Sigmoid colon (tissue), 7 donors: Measurements from ENCODE around the gene ZNF451. TPM values are rescaled to one million over a fixed set of nuclear protein-coding genes. Genes with fewer than 3 reads are reported as not detected.
A peak's percentile ranks its signal among the peaks of the same experiment; 100 is the strongest.

Source experiments
- DNase-seq: peaks from one replicate; pipeline ENCODE4 v3.0.0-alpha.2; 2019
- H3K27ac ChIP-seq, 4 donors: fragments of 200-600 bp; sonication (generic); one replicate each; pipeline ENCODE4 v1.5.1; 2016 to 2019; ENCODE audit warnings: mild to moderate bottlenecking in 1 of 4
- H3K27me3 ChIP-seq, 3 donors: fragments of 200-600 bp; sonication (generic); one replicate each; pipeline ENCODE4 v1.5.1; 2019; ENCODE audit warnings: mild to moderate bottlenecking in 1 of 3
- H3K36me3 ChIP-seq, 4 donors: fragments of 200-600 bp; sonication (generic); one replicate each; pipeline ENCODE4 v1.5.1; 2016 to 2019
- H3K4me1 ChIP-seq, 4 donors: fragments of 200-600 bp; sonication (generic); one replicate each; pipeline ENCODE4 v1.5.1; 2017 to 2019
- H3K4me3 ChIP-seq, 4 donors: fragments of 200-600 bp; sonication (generic); one replicate each; pipeline ENCODE4 v1.5.1; 2017 to 2019; ENCODE audit warnings: mild to moderate bottlenecking in 2 of 4, moderate library complexity in 1 of 4
- H3K9me3 ChIP-seq, 4 donors: fragments of 200-600 bp in 3 of 4; sonication (generic) in 3 of 4; one replicate each; pipeline versions ENCODE4 v1.5.1 to v1.6.1; 2013 to 2019
- EP300 ChIP-seq, 4 donors: sonication (generic); formaldehyde crosslinking; IDR thresholded peaks; one replicate each; pipeline ENCODE4 v1.6.1; 2017; ENCODE audit warnings: antibody characterized with exemption in 4 of 4
- POLR2A ChIP-seq, 2 donors: fragments of 450-650 bp; IDR thresholded peaks; one replicate each; pipeline ENCODE4 v1.6.1; 2016; ENCODE audit warnings: antibody characterized with exemption in 2 of 2, mild to moderate bottlenecking in 2 of 2, moderate library complexity in 2 of 2
- POLR2AphosphoS5 ChIP-seq, 4 donors: sonication (generic); formaldehyde crosslinking; IDR thresholded peaks; one replicate each; pipeline ENCODE4 v1.6.1; 2017; ENCODE audit warnings: antibody characterized with exemption in 4 of 4
- WGBS, 2 donors: extraction: QIAGEN DNeasy Blood & Tissue Kit; methylation state at CpG; one replicate each; pipeline ENCODE4 v1.1.7; 2013; 5-methylcytosine and 5-hydroxymethylcytosine counted together
- intact Hi-C: fragments of 100-400 bp; cut with DNase I; formaldehyde crosslinking; loops from one replicate; pipeline ENCODE4 v1.15.1; 2023
- polyA plus RNA-seq, 3 donors: library from polyadenylated mRNA; stranded (reverse); fragments of 200-250 nt; gene quantifications; one replicate each; pipeline ENCODE4 v1.2.3, GENCODE V29; 2013
- total RNA-seq, 4 donors: library from RNA; depleted of rRNA; stranded (reverse); fragments of >200 nt; gene quantifications; one replicate each; pipeline ENCODE4 v1.1.0, GENCODE V29; 2016
- TF ChIP-seq, protein P1 (sequence below), 4 experiments: fragments of 450-650 bp in 3 of 4; fragments of 200-600 bp in 1 of 4; IDR thresholded peaks; one replicate each; pipeline ENCODE4 v1.5.1; 2016 to 2019; ENCODE audit warnings: antibody characterized with exemption in 4 of 4, mild to moderate bottlenecking in 3 of 4, moderate library complexity in 2 of 4
- donor health status: healthy with polysubstance abuse.
- donor health status: Bipolar disorder and iron deficiency.
- donor health status: healthy.

ZNF451 gene
- total and polyA plus RNA-seq, 7 donors = 4.2 to 70.1 (median 56.6) TPM

- TF ChIP-seq POLR2AphosphoS5 (IDR thresholded peaks at IDR 0.05) (no peak), EP300 (IDR thresholded peaks at IDR 0.05) (no peak), POLR2A (IDR thresholded peaks at IDR 0.05) (no peak)
- TF ChIP-seq, protein P1, sequence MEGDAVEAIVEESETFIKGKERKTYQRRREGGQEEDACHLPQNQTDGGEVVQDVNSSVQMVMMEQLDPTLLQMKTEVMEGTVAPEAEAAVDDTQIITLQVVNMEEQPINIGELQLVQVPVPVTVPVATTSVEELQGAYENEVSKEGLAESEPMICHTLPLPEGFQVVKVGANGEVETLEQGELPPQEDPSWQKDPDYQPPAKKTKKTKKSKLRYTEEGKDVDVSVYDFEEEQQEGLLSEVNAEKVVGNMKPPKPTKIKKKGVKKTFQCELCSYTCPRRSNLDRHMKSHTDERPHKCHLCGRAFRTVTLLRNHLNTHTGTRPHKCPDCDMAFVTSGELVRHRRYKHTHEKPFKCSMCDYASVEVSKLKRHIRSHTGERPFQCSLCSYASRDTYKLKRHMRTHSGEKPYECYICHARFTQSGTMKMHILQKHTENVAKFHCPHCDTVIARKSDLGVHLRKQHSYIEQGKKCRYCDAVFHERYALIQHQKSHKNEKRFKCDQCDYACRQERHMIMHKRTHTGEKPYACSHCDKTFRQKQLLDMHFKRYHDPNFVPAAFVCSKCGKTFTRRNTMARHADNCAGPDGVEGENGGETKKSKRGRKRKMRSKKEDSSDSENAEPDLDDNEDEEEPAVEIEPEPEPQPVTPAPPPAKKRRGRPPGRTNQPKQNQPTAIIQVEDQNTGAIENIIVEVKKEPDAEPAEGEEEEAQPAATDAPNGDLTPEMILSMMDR (IDR thresholded peaks at IDR 0.05) = no peak
- no peak for DNase-seq
- Histone ChIP-seq H3K27me3 (no peaks in the 10 kb centered on the region), H3K9me3 (no peaks in the 10 kb centered on the region), H3K36me3 (peaks cover 0 to 20% (median 8%) of the 10 kb centered on the region in 4 donors), H3K27ac (no peak overlapping the region), H3K4me3 (no peak overlapping the region), H3K4me1 (peaks cover 0 to 62% (median 40%) of the 10 kb centered on the region in 4 donors)
- 96 to 98% methylated on average over 1 of the region's 1 CpG for WGBS, 2 donors
- intact Hi-C loops = loop anchor here (5.0 kb wide), 1 partner anchor 78 kb away; the partner anchor contains the start of gene BAG2
These were observed 4.7 kb downstream of the ZNF451 start for GRCh38 chr6:57094689-57095088.

DNA sequence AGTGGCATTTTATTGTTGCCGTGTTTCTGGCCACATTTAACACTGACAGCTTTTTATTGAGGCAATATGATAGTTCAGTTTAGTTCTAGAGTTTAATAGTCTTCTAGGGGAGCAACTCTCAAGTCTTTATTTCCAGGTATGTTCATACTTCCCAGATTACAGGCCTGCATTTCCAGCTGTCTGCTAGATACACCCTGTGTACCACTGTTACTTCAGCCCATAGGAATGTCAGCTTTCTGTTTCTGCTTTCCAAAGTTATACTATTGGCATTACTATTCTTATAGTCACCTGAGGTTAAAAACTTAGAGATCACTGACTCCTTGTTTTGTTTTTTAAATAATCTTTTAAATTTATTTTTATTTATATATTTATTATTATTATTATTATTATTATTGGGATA, 7.6 kb downstream of the ZNF451 start:
- WGBS, 2 donors = 44 to 68% methylated on average over 1 of the region's 1 CpG
- Histone ChIP-seq H3K9me3 (no peaks in the 10 kb centered on the region), H3K27ac (peak overlapping the region in 2 of 4 donors; percentile 30 to 43), H3K4me3 (no peak overlapping the region), H3K4me1 (peaks cover 0 to 49% (median 30%) of the 10 kb centered on the region in 4 donors), H3K36me3 (peaks cover 0 to 43% (median 30%) of the 10 kb centered on the region in 4 donors), H3K27me3 (no peaks in the 10 kb centered on the region)
- no peak for DNase-seq
- TF ChIP-seq EP300 (IDR thresholded peaks at IDR 0.05) = no peak
- TF ChIP-seq POLR2AphosphoS5 (IDR thresholded peaks at IDR 0.05) = no peak
- TF ChIP-seq, protein P1 (IDR thresholded peaks at IDR 0.05) = no peak
- no peak for TF ChIP-seq POLR2A (IDR thresholded peaks at IDR 0.05)
- intact Hi-C loops = no loop called here

DNA sequence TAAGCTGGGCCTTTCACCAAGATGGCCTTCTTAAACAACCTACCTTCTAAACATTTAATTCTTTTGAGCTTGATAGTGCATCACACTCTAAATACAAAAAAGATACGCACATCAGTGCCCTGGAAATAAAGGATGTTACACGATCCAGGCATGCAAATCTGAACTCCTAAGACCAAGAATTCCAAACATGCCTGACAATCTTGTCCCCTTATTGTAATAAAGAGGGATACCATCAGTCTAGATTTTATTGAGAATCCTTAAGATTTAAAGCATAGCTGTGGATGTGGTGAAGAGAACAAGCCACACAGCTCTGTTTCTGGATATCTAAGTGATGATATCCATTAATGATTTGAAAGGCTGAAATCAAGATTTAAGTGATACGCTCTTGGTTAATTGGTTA, 13.0 kb downstream of the ZNF451 start:
- peaks cover 0 to 53% (median 30%) of the 10 kb centered on the region in 4 donors for H3K36me3 ChIP-seq
- no peak overlapping the region for H3K4me3 ChIP-seq
- H3K9me3 ChIP-seq = no peaks in the 10 kb centered on the region
- H3K27me3 ChIP-seq = no peaks in the 10 kb centered on the region
- WGBS, 2 donors = 91 to 99% methylated on average over 3 of the region's 3 CpGs
- intact Hi-C loops = no loop called here
- no peak for TF ChIP-seq POLR2A (IDR thresholded peaks at IDR 0.05)
- TF ChIP-seq EP300 (IDR thresholded peaks at IDR 0.05) = no peak
- TF ChIP-seq, protein P1 (IDR thresholded peaks at IDR 0.05) = no peak
- TF ChIP-seq POLR2AphosphoS5 (IDR thresholded peaks at IDR 0.05) = no peak
- DNase-seq = no peak
- peaks cover 0 to 20% (median 3%) of the 10 kb centered on the region in 4 donors for H3K4me1 ChIP-seq
- no peak overlapping the region for H3K27ac ChIP-seq

- intact Hi-C loops = no loop called here
- no peaks in the 10 kb centered on the region for H3K27me3 ChIP-seq
- peaks cover 0 to 43% (median 25%) of the 10 kb centered on the region in 4 donors for H3K36me3 ChIP-seq
- no peak overlapping the region for H3K4me3 ChIP-seq
- no peak for DNase-seq
- TF ChIP-seq POLR2AphosphoS5 (IDR thresholded peaks at IDR 0.05) (no peak), EP300 (IDR thresholded peaks at IDR 0.05) (no peak), POLR2A (IDR thresholded peaks at IDR 0.05) (no peak)
- TF ChIP-seq, protein P1 (IDR thresholded peaks at IDR 0.05) = no peak
- H3K9me3 ChIP-seq = no peaks in the 10 kb centered on the region
- 61 to 86% methylated on average over 5 of the region's 5 CpGs for WGBS, 2 donors
- no peak overlapping the region for H3K27ac ChIP-seq
- H3K4me1 ChIP-seq = peaks cover 0 to 14% (median 0%) of the 10 kb centered on the region in 4 donors
These were observed 14.3 kb downstream of the ZNF451 start for GRCh38 chr6:57104336-57104735.

- Histone ChIP-seq H3K36me3 (peaks cover 0 to 16% (median 4%) of the 10 kb centered on the region in 4 donors), H3K4me1 (peaks cover 0 to 18% (median 0%) of the 10 kb centered on the region in 4 donors), H3K27me3 (no peaks in the 10 kb centered on the region), H3K4me3 (no peak overlapping the region), H3K27ac (no peak overlapping the region), H3K9me3 (no peaks in the 10 kb centered on the region)
- intact Hi-C loops = no loop called here
- no peak for DNase-seq
- WGBS, 2 donors = 98 to 100% methylated on average over 1 of the region's 1 CpG
- TF ChIP-seq POLR2A (IDR thresholded peaks at IDR 0.05) = no peak
- no peak for TF ChIP-seq POLR2AphosphoS5 (IDR thresholded peaks at IDR 0.05)
- TF ChIP-seq, protein P1 (IDR thresholded peaks at IDR 0.05) = no peak
- TF ChIP-seq EP300 (IDR thresholded peaks at IDR 0.05) = no peak
These were observed 17.0 kb downstream of the ZNF451 start for GRCh38 chr6:57106990-57107389.
